Ecto neural progenitor cell (in vitro differentiated cells): ENCODE results near the gene IPCEF1.
"Not testable (repeated sequence)": the region's sequence is repeated elsewhere in the genome, so short reads cannot be mapped to it uniquely, and the experiment has no call there.

Experiments
- DNase-seq: peaks from one replicate; pipeline ENCODE4 v3.0.0-alpha.2; 2018; ENCODE audit warnings: low spot score

IPCEF1 gene

DNA sequence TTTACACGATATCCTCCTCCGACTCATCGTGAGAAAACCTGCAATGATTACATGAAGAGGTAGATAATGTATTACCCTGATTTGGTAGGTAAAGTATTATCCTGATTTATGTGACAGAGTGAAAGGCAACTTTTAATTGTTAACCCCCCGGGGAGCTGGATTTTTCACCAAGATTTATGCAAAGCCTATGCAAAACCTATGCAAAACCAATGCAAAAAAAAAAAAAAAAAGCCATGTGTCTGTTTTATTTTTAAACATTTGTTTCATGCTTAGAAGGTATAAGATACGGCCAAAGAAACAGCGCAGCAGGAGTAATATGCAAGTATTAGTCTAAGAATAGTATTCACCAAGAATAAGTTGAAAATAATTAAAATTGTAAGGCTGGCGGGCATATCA is 109.9 kb downstream of the IPCEF1 start:
- no peak for DNase-seq

DNA sequence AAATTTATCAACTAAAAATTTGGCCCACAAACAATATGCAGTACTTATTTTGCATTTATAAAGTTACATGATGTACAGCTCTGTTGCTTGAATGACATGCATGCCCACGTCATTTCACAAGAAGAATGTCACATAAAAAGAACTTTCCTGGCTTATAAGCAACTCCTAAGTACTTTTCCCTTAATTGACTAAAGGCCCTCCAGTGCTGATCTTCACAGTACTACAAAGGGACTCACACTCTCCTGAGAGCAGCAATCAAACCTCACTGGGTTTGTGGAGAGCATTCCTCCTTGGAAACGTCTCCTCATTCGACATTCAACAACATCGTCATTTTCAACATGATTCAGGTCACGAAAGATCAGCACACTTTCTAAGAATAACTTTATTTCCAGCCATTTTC is 111.1 kb downstream of the IPCEF1 start:
- no peak for DNase-seq

DNA sequence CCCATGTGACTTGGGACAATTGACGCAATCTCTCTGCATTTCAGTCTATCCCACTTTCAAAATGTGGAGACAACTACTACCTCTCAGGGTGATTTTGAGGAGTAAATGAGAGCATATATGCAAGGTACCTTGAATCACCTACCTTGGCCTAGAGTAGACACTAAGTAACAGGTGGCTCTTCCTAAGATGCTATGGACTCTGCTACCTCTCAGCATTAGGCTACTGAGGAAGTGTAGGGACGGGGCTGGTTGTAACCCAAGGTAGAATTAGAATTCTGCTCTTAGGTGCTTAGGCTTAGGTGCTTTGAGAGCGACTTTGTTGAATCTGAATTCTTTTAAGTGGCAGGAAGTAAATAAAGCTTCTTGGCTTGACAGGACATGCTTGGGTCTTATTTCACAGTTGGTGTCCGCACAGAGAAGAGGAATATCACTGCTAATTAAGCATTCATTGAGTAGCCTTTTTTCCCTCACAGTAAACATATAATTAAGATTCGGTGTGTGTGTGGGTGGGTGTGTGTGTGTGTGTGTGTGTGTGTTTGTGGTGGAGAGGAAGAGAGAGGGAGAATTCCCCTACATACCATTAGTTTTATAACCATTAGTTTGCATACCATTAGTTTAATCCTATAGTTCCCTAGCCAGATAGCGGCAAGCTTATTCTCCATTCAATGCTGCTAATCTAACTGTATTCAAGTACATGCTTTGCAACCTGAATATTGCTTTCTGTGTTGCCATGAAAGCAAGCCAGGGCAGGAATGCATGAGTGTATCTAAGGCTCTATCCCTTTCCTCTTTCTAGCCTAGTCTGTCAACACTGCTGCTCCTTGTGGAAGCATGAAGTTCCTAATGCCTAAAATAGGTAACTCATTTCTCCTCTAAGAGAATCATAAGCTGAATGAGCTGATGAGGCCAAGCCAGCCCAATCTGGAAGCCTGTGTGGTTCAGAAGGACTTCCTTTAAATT is 112.5 kb downstream of the IPCEF1 start:
- DNase-seq: no peak

DNA sequence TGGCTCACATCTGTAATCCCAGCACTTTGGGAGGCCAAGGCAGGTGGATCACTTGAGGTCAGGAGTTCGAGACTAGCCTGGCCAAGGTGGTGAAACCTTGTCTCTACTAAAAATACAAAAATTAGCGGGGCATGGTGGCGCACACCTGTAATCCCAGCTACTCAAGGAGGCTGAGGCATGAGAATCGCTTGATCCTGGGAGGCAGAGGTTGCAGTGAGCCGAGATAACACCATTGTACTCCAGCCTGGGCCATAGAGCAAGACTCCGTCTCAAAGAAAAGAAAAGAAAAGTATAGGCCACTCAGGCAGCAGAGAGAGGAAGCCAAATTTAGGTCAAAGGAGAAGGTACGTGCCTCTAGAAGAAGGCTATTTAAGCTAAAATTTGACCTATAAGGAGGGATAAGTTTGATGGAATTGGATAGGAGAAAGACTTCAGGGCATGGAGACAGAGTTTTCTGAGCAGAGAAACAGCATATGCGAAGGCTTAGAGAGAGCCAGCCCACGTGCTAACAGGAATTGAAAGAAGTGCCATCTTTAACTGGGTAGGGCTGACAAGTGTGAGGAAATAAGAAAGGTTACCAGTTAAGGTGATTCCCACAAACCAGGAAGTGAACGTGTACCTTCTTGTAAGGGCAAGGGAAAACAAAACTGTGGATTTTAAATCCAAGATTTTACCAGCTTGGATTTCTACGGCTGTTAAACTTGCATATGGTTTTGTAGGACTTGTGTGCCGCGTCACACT is 113.8 kb downstream of the IPCEF1 start:
- DNase-seq: no peak

DNA sequence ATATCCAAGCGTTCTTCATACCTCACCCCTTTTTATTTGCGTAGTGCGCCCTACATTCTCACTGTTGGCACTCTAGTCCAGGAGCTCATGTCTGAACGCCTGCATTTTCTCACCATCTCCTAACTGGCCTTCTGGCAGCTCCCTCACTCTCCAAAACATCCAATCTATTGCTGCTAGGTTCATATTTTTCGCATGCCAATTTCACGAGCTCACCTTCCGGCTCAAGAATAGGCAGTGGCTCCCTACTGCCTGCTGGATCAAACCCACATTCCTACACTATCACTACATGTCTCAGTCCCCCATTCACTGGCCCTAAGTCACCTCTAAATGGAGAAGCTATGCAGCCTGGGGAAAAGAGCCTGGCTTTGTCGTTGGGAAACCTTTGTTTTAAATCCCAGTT is 115.0 kb downstream of the IPCEF1 start:
- no peak for DNase-seq

DNA sequence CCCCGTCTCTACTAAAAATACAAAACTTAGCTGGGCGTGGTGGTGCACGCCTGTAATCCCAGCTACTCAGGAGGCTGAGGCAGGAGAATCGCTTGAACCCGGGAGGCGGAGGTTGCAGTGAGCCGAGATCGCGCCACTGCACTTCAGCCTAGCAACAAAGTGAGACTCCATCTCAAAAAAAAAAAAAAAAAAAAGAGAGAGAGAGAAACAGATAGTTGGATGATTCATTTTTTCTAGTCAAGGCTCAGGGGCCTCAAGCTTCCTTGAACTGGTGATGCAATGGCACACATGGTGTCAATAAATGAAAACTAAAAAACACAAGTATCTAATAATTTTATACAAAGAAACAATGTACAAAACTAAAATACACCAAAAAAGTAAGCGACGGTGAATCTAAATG is 115.5 kb downstream of the IPCEF1 start:
- not testable (repeated sequence) for DNase-seq

DNA sequence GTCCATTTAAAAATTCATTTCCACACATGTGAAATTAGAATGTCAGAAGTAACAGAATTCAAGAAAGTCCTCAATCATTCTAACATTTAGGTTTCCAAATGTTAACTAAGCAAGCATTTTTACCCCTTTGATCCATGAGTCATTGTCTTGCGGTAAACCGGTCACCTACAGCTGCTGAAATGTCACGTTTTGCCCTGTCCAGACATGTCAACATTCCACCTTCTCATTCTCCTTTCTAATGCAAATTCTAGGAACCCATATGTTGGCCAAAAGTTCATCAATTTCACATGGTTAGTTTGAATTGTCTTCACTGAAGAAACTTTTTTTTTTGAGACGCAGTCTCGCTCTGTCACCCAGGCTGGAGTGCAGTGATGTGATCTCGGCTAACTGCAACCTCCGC is 117.2 kb downstream of the IPCEF1 start:
- DNase-seq: no peak

DNA sequence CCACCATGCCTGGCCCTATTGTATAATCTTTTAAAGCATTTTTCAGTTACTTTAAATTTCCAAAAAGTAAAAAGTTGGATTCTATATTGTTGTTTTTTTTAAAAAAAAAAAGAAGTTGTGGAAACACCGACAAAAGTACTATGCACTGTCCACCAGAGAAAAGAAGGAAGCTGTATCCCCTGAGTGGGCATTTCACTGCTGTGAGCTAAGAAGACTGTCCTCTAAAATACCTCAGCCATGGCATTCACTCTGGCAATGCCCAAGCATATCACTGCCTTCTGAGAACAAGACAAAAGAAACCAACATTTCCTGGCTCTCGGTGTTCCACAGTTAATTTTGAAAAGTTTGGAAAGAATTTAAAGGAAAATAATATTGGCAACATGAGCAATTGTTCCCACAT is 117.8 kb downstream of the IPCEF1 start:
- no peak for DNase-seq

DNA sequence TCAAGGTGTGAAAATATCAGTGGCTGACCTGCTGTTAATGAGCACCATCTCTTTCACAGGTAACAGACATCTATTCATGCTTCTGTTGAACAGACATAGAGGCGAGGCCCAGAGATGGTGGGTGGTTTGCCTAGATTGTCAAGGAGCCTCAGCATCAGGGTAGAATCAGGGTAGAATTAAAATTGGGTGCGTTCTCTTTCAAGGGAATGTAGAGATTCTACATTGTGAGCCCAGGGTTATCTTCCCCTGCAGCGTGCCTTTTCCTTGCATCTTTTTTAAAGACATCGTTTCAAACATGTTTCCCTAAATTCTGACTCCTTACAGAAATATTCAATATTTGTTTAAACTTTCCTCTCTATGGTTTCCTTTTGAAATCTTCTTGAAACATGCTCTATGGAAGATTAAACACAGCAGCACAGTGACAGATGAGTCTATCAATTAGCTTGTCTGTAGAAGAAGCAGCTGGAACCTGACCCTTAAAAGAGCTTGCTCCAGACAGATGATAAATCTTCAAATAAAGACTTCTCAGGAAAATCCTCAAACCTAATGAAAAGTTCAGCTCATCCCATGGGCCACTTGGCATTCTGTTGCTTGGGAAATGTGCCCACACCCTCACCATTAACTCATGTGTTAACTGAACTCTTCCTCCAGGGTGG is 119.8 kb downstream of the IPCEF1 start:
- no peak for DNase-seq

DNA sequence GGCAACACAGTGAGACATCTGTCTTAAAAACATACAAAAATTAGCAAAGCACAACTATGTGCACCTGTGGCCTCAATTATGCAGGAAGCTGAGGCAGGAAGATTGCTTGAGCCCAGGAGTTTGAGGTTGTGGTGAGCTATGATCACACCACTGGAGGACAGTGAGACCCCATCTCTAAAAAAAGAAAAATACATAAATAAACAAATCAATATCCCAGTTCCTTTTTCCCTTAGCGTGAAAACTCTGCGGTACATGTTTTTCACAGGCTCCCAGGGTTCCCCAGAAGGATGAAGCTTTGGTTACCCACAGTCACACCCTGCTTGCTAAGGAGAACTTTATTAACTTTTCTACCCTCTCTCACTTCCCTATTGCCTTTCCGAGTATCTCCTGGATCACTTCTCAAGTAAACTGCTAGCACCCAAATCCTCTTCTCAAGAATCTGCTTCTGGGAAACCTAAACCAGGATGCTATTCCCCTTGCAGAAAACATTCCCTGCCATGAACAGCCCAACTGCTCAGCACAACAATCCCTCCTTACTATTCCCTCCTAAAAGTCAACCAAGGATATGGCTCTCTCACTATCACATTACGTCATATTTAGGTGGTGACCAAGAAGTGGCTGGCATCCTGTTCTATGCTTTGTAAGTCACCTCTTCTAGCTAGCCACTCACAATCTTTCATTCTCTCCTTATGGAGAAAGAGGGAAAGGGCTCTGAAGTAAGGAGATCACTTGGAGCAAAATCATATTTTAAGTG is 122.4 kb downstream of the IPCEF1 start:
- DNase-seq: no peak

DNA sequence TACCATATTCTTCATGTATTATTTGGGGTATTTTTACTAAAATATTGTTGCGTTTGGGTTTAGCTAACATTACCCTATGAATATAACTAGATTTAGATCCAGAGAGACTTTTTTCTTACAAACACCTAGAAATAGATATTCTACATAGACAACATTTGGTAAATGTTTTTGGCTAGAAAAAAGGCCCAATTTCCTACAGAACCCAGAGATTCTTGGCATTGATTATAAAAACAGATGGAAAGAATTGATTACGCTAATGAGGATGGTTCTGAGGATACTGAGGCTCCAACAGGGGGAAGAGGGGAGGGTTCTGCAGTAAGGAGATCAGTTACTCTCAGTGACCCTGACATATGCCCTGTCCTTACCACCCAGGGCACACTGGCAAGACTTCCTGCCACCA is 123.2 kb downstream of the IPCEF1 start:
- DNase-seq: no peak

DNA sequence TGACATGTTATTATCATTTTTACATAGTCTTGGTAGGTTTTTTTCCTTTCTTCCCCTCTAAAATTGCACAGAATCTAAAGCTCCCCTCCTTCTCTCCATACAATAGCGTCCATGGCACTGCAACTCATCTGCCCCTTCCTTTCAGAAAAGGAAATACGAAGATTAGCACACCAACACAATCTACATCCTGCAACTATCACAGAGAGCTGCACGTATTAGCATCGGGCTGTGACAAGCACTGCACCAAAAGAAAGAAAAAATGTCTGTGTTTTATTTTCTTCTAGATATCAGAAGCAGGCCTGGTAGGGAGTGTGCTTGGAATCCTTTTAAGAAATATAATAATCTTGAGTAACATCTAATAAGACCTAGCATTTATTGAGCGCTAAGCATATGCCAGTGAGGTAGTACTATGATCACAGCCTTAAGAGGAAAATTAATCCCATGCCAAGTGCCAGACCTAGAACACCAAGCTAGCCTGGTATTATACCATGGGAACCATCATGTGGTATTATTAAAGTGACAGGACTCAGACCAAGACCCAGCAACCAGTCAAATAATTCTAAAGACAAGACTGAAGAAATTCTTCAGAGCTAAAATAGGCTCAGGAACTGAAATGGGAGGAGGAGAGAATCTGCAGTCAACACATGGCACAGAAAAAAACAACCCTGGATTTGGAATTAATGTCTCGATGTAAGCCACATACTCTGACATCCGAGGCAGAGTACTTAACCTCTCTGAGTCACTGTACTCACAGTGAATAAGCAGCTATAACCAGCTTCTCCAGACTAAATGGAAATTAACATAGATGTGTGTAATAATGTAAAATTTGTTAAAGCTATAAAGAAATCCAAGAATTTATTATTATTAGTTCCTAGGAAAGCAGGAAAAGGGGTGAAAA is 124.3 kb downstream of the IPCEF1 start:
- DNase-seq: no peak

DNA sequence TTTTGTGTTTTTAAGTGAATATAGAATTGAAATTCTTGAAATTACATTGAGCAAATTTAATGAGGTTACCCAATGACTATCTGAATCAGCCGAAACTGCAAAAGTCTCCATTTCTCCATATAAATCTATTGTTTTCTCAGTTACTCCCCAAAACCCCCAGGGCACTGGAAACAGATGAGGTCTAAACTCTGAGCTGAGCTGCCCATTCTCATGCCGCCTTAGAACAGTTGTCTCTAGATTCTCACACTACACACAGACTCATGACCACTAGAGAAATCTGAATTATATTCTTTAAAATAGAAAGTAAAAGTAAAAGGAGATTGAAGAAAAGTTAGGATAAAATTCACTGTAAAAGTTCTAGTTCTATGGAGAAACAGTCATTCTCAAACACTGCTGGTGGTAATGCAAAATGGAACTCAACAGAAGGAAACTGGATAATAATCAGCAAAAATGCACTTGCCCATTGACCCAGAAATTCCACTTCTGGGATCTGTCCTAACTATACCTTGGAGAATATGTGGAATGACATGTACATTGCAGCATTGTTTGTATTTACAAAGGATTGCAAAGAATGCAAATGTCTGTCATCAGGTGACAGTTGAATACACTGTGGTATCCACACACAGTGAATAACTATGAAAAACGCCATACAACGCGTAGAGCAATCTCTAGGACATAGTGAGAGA is 125.5 kb downstream of the IPCEF1 start:
- no peak for DNase-seq

DNA sequence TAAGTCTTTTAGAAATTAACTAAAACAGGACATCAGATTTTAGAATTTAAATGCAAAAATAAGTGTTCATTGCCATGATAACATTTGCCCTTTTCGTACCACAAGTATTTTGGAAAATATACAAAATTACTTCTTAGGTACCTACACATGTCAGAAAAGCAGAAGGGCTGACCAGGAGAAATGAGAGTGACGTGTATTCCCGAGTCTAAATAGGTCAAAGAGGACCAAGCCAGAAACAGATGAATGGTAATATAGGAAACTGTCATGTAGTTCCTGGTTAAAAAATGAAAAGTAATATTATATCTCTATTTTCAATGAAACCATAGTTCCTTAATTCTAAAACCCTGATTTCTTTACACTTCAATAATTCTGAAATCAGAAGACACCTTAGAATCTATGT is 126.2 kb downstream of the IPCEF1 start:
- DNase-seq: no peak

DNA sequence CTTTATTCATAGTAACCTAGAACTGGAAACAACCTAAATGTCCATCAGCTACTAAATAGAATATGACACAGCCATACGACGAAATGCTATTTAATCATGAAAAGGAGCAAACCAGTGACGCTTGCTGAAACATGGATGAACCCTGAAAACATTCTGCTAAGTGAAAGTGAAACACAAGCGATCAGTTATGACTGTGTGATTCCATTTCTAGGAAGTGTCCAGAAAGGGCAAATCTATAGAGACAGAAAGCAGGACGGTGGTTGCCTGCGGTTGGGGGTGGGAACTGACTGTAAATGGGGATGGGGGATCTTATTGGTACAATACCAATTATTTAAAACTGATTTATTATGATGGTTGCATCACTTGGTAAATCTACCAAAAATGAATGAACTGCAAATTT is 126.8 kb downstream of the IPCEF1 start:
- DNase-seq: no peak

DNA sequence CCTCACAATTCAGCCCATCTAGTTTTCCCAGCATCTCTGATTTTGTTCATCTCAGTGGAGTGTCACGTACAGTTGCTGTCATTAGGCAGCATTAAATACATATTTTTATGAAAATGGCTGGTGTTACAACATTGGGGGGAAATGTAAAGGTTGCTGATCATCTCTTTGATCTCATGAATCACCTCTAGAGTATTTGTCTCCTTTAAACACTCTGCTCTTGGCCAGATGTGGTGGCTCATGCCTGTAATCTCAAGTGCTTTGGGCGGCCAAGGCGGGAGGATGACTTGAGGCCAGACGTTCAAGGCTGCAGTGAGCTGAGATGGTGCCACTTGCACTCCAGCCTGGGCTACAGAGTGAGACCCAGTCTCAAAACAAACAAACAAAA is 128.1 kb downstream of the IPCEF1 start:
- DNase-seq: no peak

DNA sequence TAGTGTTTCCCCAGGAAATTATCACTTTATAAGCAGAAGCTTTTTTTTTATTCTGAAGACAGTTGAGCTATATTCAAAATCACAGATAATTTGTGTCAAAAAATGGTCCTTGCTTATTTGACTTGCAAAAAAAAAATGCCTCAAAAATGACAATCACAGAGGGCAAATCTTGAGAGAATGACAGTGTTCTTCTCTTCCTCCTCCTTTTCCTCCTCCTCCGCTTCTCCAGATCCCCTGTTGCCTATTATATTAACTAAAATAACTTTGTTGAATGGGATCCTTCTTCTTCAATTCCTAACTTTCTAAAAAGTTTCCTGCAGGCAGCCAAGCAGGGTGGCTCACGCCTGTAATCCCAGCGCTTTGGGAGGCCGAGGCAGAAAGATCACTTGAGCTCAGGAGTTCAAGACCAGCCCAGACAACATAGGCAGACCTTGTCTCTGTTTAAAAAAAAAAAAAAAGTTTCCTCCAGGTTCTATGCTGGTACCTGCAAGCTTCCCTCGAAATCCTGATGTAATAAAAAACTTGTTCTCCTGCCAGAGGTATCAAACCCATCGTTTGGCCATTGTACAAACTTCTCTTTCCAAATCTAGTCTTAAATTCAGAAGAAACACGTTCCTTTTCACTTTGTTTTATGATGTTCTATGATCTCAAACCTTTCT is 128.6 kb downstream of the IPCEF1 start:
- DNase-seq: no peak

DNA sequence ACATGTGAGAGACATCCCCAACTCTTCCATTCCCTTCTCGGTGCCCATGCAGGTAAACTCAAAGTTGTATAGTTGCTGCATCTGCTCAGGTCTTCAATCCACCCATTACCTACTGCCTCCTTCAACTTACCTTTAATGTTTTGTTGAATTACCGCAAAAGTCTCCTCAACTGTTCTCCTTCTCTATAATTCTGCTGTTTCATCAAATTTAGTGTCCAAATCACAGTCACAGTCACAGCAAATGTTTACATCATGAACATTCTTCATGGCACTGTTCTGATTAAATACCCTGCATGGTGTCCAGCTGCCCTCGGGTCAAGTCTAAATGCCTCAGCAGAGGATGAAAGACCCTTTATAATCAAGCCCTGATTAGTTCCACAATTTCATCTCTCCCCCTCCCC is 130.1 kb downstream of the IPCEF1 start:
- no peak for DNase-seq

DNA sequence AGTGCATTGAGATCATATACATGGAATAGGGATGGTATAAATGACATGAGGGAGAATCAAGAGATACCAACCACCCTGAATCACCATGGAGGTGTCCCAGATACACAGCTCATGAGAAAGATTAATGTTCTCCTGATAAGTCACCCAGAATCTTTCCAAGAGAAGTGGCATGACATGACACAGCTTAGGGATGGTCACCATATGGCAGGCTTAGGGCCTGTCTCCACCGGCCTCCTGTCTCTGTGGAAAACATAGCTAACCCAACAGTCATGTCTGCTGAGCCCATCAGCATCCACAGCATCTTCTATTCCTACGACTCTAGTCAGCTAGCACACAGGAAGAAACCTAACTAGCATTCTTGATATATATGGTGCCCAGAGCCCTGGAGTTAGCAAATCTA is 133.3 kb downstream of the IPCEF1 start:
- DNase-seq: no peak

DNA sequence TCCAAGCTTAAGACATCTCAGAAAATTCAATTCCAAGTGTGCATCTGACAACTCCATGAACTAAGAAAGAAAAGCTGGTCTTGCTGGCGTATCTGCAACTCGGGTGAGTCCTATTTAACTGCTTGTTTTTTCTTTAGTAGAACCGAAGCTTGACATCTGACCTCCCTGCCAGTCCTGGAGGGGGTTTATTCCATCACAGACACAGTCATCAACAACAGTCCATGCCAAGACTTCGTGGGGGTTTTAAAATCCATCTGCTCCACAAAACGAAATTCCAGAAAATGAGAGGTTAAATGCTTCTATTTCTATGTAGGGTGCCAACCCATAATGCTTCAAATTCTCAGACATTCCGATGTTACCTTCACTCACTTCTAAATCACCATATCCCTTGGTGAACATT is 133.9 kb downstream of the IPCEF1 start:
- DNase-seq: no peak
